Smooth muscle cell of bladder (primary cell): ENCODE measurements around the gene GAGE12H. TPM values are rescaled to one million over a fixed set of nuclear protein-coding genes. Genes with fewer than 3 reads are reported as not detected.

Source experiments
- total RNA-seq: library from RNA; depleted of rRNA; stranded (reverse); fragments of >200 nt; gene quantifications from 2 replicates; pipeline ENCODE4 v1.2.3, GENCODE V29; 2014

The GAGE12H gene
- not detected in 2 replicates for total RNA-seq

GRCh38 chrX:49579649-49580048, at the start of gene GAGE12H:
GAGE12H (plus strand) TSS chrX:49579949; CDS start chrX:49581104, 1,155 bp downstream.

GRCh38 chrX:49531877-49532276, 47.9 kb upstream of the GAGE12H start, which contains the start of gene GAGE12C:
GAGE12C (plus strand) TSS chrX:49532177; CDS start chrX:49533332, 1,155 bp downstream.

GRCh38 chrX:49541433-49541832, 38.3 kb upstream of the GAGE12H start, which contains the start of gene GAGE12D:
GAGE12D (plus strand) TSS chrX:49541733; CDS start chrX:49542888, 1,155 bp downstream.

GRCh38 chrX:49550989-49551388, 28.8 kb upstream of the GAGE12H start, which contains the start of gene GAGE12E:
GAGE12E (plus strand) TSS chrX:49551289; CDS start chrX:49552444, 1,155 bp downstream.

GRCh38 chrX:49560542-49560941, 19.2 kb upstream of the GAGE12H start, which contains the start of gene GAGE12F:
GAGE12F (plus strand) TSS chrX:49560842; CDS start chrX:49561997, 1,155 bp downstream.

GRCh38 chrX:49570100-49570499, 9.6 kb upstream of the GAGE12H start, which contains the start of gene GAGE12G:
GAGE12G (plus strand) TSS chrX:49570400; CDS start chrX:49571555, 1,155 bp downstream.

GRCh38 chrX:49589196-49589595, 9.4 kb downstream of the GAGE12H start, which contains the start of gene GAGE2A:
GAGE2A (plus strand) TSS chrX:49589496; CDS start chrX:49590651, 1,155 bp downstream.

GRCh38 chrX:49598720-49599119, 19.0 kb downstream of the GAGE12H start, which contains the start of gene GAGE1:
GAGE1 (plus strand) TSS chrX:49599020; CDS start chrX:49600175, 1,155 bp downstream.

Other genes starting within 250 kb of the GAGE12H start
- not detected in 2 replicates for gene GAGE13, start 248.4 kb upstream of the GAGE12H start, total RNA-seq
- gene GAGE12C, start 47.8 kb upstream of the GAGE12H start, total RNA-seq: not detected in 2 replicates
- gene GAGE12D, start 38.2 kb upstream of the GAGE12H start, total RNA-seq: not detected in 2 replicates
- gene GAGE12E, start 28.7 kb upstream of the GAGE12H start, total RNA-seq: not detected in 2 replicates
- gene GAGE12F, start 19.1 kb upstream of the GAGE12H start, total RNA-seq: not detected in 2 replicates
- not detected in 2 replicates for gene GAGE12G, start 9.5 kb upstream of the GAGE12H start, total RNA-seq
- gene GAGE2A, start 9.5 kb downstream of the GAGE12H start, total RNA-seq: not detected in 2 replicates
- under 0.01 TPM in 1 of 2 replicates, not detected in the other for gene GAGE1, start 19.1 kb downstream of the GAGE12H start, total RNA-seq
- gene PAGE1, start 116.0 kb downstream of the GAGE12H start, total RNA-seq: not detected in 2 replicates
- gene PAGE4, start 249.4 kb downstream of the GAGE12H start, total RNA-seq: not detected in 2 replicates